Measurements from ENCODE around the gene FBXO5.
A peak's percentile ranks its signal among the peaks of the same experiment; 100 is the strongest.

DNA sequence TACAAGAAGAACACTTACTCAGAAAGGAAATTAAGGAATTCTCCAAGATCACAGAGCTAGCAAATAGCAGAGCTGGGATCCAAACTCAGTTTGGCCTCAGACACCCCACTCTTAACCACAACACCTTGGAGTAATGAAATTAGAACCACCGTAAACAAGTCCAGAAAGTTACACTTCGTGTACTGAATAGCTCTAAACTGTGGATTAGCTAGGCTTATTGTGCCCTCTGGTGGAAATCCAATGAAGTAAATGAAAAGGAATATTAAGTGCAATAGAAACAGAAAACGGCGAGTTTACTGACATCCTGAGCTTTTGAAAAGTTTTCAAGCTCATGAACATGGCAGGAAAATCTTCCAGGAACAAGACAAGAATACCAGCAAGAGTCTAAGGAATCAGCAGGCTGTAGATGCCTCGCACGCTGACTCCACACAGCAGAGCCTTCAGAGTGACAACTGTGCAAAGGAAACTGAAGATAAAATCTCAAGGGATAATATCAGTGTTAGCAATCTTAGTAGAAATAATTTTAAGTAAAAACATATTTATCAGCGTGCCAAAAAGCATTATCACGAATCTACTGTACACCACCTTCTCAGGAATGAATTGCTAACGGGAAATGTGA lies 34.6 kb downstream of the FBXO5 start:
- TF ChIP-seq, protein P1, sequence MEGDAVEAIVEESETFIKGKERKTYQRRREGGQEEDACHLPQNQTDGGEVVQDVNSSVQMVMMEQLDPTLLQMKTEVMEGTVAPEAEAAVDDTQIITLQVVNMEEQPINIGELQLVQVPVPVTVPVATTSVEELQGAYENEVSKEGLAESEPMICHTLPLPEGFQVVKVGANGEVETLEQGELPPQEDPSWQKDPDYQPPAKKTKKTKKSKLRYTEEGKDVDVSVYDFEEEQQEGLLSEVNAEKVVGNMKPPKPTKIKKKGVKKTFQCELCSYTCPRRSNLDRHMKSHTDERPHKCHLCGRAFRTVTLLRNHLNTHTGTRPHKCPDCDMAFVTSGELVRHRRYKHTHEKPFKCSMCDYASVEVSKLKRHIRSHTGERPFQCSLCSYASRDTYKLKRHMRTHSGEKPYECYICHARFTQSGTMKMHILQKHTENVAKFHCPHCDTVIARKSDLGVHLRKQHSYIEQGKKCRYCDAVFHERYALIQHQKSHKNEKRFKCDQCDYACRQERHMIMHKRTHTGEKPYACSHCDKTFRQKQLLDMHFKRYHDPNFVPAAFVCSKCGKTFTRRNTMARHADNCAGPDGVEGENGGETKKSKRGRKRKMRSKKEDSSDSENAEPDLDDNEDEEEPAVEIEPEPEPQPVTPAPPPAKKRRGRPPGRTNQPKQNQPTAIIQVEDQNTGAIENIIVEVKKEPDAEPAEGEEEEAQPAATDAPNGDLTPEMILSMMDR (IDR thresholded peaks at IDR 0.05; ENCODE audit: low read depth, low read length, missing input control) = peak; percentile 60
- no peak for TF ChIP-seq EGR1 (IDR thresholded peaks at IDR 0.05; ENCODE audit: low read depth in 2 of 2)
- no peak for TF ChIP-seq RXRA (IDR thresholded peaks at IDR 0.05)
- TF ChIP-seq TAF1 (conservative IDR thresholded peaks at IDR 0.05) = no peak
- TF ChIP-seq RAD21 (IDR thresholded peaks at IDR 0.05) = peak; percentile 89
- no peak for TF ChIP-seq YY1 (IDR thresholded peaks at IDR 0.05)
- TF ChIP-seq GABPA (IDR thresholded peaks at IDR 0.05 in 1 of 2, conservative IDR thresholded peaks at IDR 0.05 in 1 of 2) = no peak
